ENCODE data around the gene CALR3. TPM values are rescaled to one million over a fixed set of nuclear protein-coding genes. Genes with fewer than 3 reads are reported as not detected.

The CALR3 gene
- total and polyA plus RNA-seq, 10 of the 15 experiments (the other 5 are each of a cell fraction or from before 2014, with no cell fraction given), result 0.05 to 0.45 (median 0.12) TPM; not detected in 2

DNA sequence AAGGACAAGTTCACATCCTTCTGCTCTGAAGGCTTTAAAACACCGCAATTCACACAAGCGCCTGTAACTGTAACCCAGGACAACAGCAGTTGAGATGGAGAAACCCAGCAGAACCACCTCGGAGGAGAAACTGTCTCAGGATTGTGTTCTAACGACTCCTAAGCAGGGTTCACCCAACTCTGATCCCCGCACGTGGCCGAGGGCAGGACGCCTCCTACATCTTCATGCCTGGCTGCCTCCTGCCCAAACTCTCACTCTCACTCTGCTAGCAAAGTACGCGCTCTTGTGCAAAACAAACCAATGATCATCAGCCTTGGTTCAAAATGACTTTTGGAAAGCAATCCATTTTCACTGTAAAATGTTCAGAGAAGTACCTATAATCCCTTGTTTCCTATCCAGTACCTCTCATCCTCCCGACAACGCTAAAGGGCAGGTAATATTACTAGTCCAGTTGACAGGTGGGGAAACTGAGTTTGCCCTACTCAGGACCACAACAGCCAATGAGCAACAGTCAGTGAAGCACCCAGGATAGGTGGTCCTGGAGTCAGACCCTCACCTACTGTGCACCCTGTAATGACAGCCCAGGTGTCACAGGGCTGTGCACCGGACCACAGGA is 49.8 kb downstream of the CALR3 start (continued):
- TF ChIP-seq NR2F1 (conservative IDR thresholded peaks at IDR 0.05) (peak; percentile 89), BMI1 (IDR thresholded peaks at IDR 0.05; ENCODE audit: borderline replicate concordance) (no peak), MXI1 (IDR thresholded peaks at IDR 0.05; ENCODE audit: low read depth, low read length) (peak; percentile 81; the same call in 1 of the 2 replicates), FOXK2 (IDR thresholded peaks at IDR 0.05) (no peak), POLR2A (IDR thresholded peaks at IDR 0.05; ENCODE audit: low read depth, low read length) (no peak; the same call in none of the 2 replicates), PAX5 (IDR thresholded peaks at IDR 0.05; ENCODE audit: borderline replicate concordance, low read depth, low read length) (peak; percentile 100), NR2C1 (IDR thresholded peaks at IDR 0.05) (no peak), SMC3 (IDR thresholded peaks at IDR 0.05; ENCODE audit: borderline replicate concordance, low read length) (no peak), NFYB (IDR thresholded peaks at IDR 0.05; ENCODE audit: insufficient read depth, low read depth, low read length) (no peak), BRCA1 (IDR thresholded peaks at IDR 0.05; ENCODE audit: low read depth, low read length) (no peak), MYB (IDR thresholded peaks at IDR 0.05; ENCODE audit: borderline replicate concordance, low read depth, low read length) (no peak; the same call in 1 of the 2 replicates), CBX3 (IDR thresholded peaks at IDR 0.05; ENCODE audit: borderline replicate concordance, low read depth) (no peak), SIX5 (IDR thresholded peaks at IDR 0.05; ENCODE audit: low read depth, low read length, severe bottlenecking) (no peak)
- TF ChIP-seq, protein P1, sequence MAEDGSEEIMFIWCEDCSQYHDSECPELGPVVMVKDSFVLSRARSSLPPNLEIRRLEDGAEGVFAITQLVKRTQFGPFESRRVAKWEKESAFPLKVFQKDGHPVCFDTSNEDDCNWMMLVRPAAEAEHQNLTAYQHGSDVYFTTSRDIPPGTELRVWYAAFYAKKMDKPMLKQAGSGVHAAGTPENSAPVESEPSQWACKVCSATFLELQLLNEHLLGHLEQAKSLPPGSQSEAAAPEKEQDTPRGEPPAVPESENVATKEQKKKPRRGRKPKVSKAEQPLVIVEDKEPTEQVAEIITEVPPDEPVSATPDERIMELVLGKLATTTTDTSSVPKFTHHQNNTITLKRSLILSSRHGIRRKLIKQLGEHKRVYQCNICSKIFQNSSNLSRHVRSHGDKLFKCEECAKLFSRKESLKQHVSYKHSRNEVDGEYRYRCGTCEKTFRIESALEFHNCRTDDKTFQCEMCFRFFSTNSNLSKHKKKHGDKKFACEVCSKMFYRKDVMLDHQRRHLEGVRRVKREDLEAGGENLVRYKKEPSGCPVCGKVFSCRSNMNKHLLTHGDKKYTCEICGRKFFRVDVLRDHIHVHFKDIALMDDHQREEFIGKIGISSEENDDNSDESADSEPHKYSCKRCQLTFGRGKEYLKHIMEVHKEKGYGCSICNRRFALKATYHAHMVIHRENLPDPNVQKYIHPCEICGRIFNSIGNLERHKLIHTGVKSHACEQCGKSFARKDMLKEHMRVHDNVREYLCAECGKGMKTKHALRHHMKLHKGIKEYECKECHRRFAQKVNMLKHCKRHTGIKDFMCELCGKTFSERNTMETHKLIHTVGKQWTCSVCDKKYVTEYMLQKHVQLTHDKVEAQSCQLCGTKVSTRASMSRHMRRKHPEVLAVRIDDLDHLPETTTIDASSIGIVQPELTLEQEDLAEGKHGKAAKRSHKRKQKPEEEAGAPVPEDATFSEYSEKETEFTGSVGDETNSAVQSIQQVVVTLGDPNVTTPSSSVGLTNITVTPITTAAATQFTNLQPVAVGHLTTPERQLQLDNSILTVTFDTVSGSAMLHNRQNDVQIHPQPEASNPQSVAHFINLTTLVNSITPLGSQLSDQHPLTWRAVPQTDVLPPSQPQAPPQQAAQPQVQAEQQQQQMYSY (CRISPR knock-in tag; IDR thresholded peaks at IDR 0.05), result no peak
- TF ChIP-seq, protein P2, sequence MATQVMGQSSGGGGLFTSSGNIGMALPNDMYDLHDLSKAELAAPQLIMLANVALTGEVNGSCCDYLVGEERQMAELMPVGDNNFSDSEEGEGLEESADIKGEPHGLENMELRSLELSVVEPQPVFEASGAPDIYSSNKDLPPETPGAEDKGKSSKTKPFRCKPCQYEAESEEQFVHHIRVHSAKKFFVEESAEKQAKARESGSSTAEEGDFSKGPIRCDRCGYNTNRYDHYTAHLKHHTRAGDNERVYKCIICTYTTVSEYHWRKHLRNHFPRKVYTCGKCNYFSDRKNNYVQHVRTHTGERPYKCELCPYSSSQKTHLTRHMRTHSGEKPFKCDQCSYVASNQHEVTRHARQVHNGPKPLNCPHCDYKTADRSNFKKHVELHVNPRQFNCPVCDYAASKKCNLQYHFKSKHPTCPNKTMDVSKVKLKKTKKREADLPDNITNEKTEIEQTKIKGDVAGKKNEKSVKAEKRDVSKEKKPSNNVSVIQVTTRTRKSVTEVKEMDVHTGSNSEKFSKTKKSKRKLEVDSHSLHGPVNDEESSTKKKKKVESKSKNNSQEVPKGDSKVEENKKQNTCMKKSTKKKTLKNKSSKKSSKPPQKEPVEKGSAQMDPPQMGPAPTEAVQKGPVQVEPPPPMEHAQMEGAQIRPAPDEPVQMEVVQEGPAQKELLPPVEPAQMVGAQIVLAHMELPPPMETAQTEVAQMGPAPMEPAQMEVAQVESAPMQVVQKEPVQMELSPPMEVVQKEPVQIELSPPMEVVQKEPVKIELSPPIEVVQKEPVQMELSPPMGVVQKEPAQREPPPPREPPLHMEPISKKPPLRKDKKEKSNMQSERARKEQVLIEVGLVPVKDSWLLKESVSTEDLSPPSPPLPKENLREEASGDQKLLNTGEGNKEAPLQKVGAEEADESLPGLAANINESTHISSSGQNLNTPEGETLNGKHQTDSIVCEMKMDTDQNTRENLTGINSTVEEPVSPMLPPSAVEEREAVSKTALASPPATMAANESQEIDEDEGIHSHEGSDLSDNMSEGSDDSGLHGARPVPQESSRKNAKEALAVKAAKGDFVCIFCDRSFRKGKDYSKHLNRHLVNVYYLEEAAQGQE (IDR thresholded peaks at IDR 0.05; ENCODE audit: low read depth, low read length), result no peak
- TF ChIP-seq, protein P3, sequence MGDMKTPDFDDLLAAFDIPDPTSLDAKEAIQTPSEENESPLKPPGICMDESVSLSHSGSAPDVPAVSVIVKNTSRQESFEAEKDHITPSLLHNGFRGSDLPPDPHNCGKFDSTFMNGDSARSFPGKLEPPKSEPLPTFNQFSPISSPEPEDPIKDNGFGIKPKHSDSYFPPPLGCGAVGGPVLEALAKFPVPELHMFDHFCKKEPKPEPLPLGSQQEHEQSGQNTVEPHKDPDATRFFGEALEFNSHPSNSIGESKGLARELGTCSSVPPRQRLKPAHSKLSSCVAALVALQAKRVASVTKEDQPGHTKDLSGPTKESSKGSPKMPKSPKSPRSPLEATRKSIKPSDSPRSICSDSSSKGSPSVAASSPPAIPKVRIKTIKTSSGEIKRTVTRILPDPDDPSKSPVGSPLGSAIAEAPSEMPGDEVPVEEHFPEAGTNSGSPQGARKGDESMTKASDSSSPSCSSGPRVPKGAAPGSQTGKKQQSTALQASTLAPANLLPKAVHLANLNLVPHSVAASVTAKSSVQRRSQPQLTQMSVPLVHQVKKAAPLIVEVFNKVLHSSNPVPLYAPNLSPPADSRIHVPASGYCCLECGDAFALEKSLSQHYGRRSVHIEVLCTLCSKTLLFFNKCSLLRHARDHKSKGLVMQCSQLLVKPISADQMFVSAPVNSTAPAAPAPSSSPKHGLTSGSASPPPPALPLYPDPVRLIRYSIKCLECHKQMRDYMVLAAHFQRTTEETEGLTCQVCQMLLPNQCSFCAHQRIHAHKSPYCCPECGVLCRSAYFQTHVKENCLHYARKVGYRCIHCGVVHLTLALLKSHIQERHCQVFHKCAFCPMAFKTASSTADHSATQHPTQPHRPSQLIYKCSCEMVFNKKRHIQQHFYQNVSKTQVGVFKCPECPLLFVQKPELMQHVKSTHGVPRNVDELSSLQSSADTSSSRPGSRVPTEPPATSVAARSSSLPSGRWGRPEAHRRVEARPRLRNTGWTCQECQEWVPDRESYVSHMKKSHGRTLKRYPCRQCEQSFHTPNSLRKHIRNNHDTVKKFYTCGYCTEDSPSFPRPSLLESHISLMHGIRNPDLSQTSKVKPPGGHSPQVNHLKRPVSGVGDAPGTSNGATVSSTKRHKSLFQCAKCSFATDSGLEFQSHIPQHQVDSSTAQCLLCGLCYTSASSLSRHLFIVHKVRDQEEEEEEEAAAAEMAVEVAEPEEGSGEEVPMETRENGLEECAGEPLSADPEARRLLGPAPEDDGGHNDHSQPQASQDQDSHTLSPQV (IDR thresholded peaks at IDR 0.05), result no peak
- TF ChIP-seq, protein P4, sequence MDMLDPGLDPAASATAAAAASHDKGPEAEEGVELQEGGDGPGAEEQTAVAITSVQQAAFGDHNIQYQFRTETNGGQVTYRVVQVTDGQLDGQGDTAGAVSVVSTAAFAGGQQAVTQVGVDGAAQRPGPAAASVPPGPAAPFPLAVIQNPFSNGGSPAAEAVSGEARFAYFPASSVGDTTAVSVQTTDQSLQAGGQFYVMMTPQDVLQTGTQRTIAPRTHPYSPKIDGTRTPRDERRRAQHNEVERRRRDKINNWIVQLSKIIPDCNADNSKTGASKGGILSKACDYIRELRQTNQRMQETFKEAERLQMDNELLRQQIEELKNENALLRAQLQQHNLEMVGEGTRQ (IDR thresholded peaks at IDR 0.05; ENCODE audit: borderline replicate concordance, low read depth, low read length), result peak; percentile 39

Measured in GM12878 (cell line).